HepG2 (cell line): Measurements from ENCODE around the gene TRRAP. TPM values are rescaled to one million over a fixed set of nuclear protein-coding genes. Genes with fewer than 3 reads are reported as not detected.
A peak's percentile ranks its signal among the peaks of the same experiment; 100 is the strongest.

Experiments used
- AGO1 ChIP-seq: fragments of 200-400 bp; formaldehyde crosslinking; IDR thresholded peaks from 2 replicates; pipeline ENCODE4 v1.6.1; 2017; ENCODE audit warnings: mild to moderate bottlenecking, low read depth, low read length, moderate library complexity; ENCODE audit not compliant: poor library complexity, severe bottlenecking
- CEBPB ChIP-seq: IDR thresholded peaks from 2 replicates; pipeline ENCODE4 v1.6.1; 2011; ENCODE audit warnings: low read depth, low read length, improper control_type of control experiment, borderline replicate concordance
- FOXO1 ChIP-seq: sonication (generic); formaldehyde crosslinking; IDR thresholded peaks from 2 replicates; pipeline ENCODE4 v1.4.0; 2020; ENCODE audit warnings: missing genetic modification reagents
- HMGA1 ChIP-seq: sonication (generic); formaldehyde crosslinking; conservative IDR thresholded peaks from 2 replicates; pipeline ENCODE4 v1.4.0; 2020; ENCODE audit warnings: missing genetic modification reagents
- JUNB ChIP-seq: sonication (generic); formaldehyde crosslinking; IDR thresholded peaks from 2 replicates; pipeline ENCODE4 v1.8.0; 2022; ENCODE audit warnings: missing genetic modification reagents, mild to moderate bottlenecking, borderline replicate concordance
- NFATC3 ChIP-seq: sonication (generic); formaldehyde crosslinking; IDR thresholded peaks from 2 replicates; pipeline ENCODE4 v1.5.1; 2020; ENCODE audit warnings: mild to moderate bottlenecking, missing genetic modification reagents
- SAP130 ChIP-seq: IDR thresholded peaks from 2 replicates; pipeline ENCODE4 v1.6.1; 2016; ENCODE audit warnings: low read depth
- SIN3B ChIP-seq: fragments of 150-350 bp; IDR thresholded peaks from 2 replicates; pipeline ENCODE4 v1.6.1; 2014; ENCODE audit warnings: low read length
- SPEN ChIP-seq: sonication (generic); formaldehyde crosslinking; IDR thresholded peaks from 2 replicates; pipeline ENCODE4 v1.5.1; 2020; ENCODE audit warnings: low read depth, mild to moderate bottlenecking, missing genetic modification reagents
- TMF1 ChIP-seq: sonication (generic); formaldehyde crosslinking; IDR thresholded peaks from 2 replicates; pipeline ENCODE4 v1.8.1; 2022; ENCODE audit warnings: low read depth, missing genetic modification reagents
- ZNF432 ChIP-seq: sonication (generic); formaldehyde crosslinking; IDR thresholded peaks from 2 replicates; pipeline ENCODE4 v1.5.0; 2020; ENCODE audit warnings: missing genetic modification reagents, mild to moderate bottlenecking, borderline replicate concordance
- ZNF557 ChIP-seq: sonication (generic); formaldehyde crosslinking; IDR thresholded peaks from 2 replicates; pipeline ENCODE4 v1.4.0; 2020; ENCODE audit warnings: missing genetic modification reagents
- ZNF629 ChIP-seq: sonication (generic); formaldehyde crosslinking; conservative IDR thresholded peaks from 2 replicates; pipeline ENCODE4 v1.5.0; 2020; ENCODE audit warnings: missing genetic modification reagents
- ZNF703 ChIP-seq: sonication (generic); formaldehyde crosslinking; IDR thresholded peaks from 2 replicates; pipeline ENCODE4 v1.5.1; 2020; ENCODE audit warnings: missing genetic modification reagents, mild to moderate bottlenecking, moderate library complexity, borderline replicate concordance
- ZNF773 ChIP-seq: sonication (generic); formaldehyde crosslinking; IDR thresholded peaks from 2 replicates; pipeline ENCODE4 v1.4.0; 2020; ENCODE audit warnings: missing genetic modification reagents, borderline replicate concordance
- polyA plus RNA-seq, 8 experiments: library from polyadenylated mRNA; depleted of rRNA in 3 of 8; stranded (reverse) in 7 of 8; unstranded in 1 of 8; fragments of >200 nt; fragmentation: Illumina TruSeq in 4 of 8; extraction: Trizol in 4 of 8; gene quantifications; 2 replicates each; pipeline versions ENCODE4 v1.2.1 to v1.2.3, GENCODE V29; 2011 to 2016; ENCODE audit warnings: low read depth in 4 of 8, missing spikeins in 1 of 8, mixed read lengths in 1 of 8; ENCODE audit not compliant: insufficient read depth in 1 of 8
- total RNA-seq, 5 experiments: library from RNA; depleted of rRNA; stranded (reverse); fragments of >200 nt; fragmentation: Illumina TruSeq; extraction: Trizol; gene quantifications; 2 replicates each; pipeline ENCODE4 v1.2.3, GENCODE V29; 2016; ENCODE audit warnings: low read depth in 1 of 5
- TF ChIP-seq, protein P1 (sequence below): sonication (generic); formaldehyde crosslinking; IDR thresholded peaks from 2 replicates; pipeline ENCODE4 v1.5.0; 2020; ENCODE audit warnings: mild to moderate bottlenecking, missing genetic modification reagents
- TF ChIP-seq, protein P2 (sequence below): sonication (generic); formaldehyde crosslinking; IDR thresholded peaks from 2 replicates; pipeline ENCODE4 v1.5.0; 2020; ENCODE audit warnings: missing genetic modification reagents, mild to moderate bottlenecking, borderline replicate concordance
- TF ChIP-seq, protein P3 (sequence below): sonication (generic); IDR thresholded peaks from 2 replicates; pipeline ENCODE4 v1.6.1; 2016; ENCODE audit warnings: low read depth, borderline replicate concordance
- TF ChIP-seq, protein P4 (sequence below), 2 experiments: sonication (generic) in 1 of 2; formaldehyde crosslinking in 1 of 2; IDR thresholded peaks; 2 replicates each; pipeline versions ENCODE4 v1.4.0 to v1.6.1; 2018 to 2020; ENCODE audit warnings: missing genetic modification reagents in 2 of 2, borderline replicate concordance in 1 of 2, low read depth in 1 of 2, mild to moderate bottlenecking in 1 of 2, missing biosample characterization in 1 of 2
- TF ChIP-seq, protein P5 (sequence below): sonication (generic); formaldehyde crosslinking; IDR thresholded peaks from 2 replicates; pipeline ENCODE4 v1.9.0; 2021; ENCODE audit warnings: missing genetic modification reagents, borderline replicate concordance

Gene TRRAP
- total and polyA plus RNA-seq, 2 of the 13 experiments (the other 11 are each of a cell fraction or from before 2014, with no cell fraction given), result 8.6 to 10.5 TPM

DNA sequence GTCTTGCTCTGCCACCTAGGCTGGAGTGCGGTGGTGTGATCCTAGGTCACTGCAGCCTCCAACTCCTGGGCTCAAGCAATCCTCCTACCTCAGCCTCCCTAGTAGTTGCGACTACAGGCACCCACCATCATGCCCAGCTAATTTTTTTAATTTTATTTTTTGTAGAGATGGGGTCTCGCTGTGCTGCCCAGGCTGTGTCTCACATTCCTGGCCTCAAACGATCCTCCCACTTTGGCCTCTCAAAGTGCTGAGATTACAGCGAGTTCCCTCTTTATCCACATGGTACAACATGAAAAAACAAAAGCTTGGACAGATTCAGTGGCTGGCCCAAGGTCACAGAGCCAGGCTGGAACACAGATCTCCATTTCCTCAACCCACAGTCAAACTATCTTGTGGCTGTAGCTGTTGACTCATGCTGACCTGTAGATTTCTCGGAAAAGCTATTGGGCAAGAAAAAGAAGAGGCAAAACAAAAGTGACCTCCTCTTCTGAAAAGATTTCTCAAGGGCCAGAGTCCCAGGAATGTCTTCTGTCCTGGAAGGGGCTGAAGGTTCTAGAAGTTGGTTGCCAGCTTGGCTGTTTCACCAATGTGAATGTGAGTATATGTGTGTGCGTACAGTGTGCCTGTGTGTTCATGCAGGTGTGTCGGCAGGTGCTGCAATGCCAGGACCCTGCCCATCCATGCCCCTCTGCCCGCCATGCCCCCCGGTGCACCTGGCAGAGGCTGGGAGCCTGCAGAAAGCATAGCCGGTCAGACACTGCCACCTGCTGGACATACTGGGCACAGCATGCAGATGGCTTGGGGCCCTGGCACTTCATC lies 36.9 kb upstream of the TRRAP start (continued):
- TF ChIP-seq SAP130 (no peak), ZNF629 (CRISPR knock-in tag) (no peak), ZNF557 (CRISPR knock-in tag) (no peak), JUNB (CRISPR knock-in tag) (no peak), NFATC3 (no peak), CEBPB (no peak), SIN3B (no peak), AGO1 (peak; percentile 42), ZNF703 (CRISPR knock-in tag) (no peak), ZNF432 (no peak), SPEN (CRISPR knock-in tag) (no peak), FOXO1 (CRISPR knock-in tag) (0 out of 2 replicates have a peak, but pooled peaks have one; percentile 33), HMGA1 (CRISPR knock-in tag) (no peak), TMF1 (no peak), ZNF773 (CRISPR knock-in tag) (no peak)
- TF ChIP-seq, protein P1, sequence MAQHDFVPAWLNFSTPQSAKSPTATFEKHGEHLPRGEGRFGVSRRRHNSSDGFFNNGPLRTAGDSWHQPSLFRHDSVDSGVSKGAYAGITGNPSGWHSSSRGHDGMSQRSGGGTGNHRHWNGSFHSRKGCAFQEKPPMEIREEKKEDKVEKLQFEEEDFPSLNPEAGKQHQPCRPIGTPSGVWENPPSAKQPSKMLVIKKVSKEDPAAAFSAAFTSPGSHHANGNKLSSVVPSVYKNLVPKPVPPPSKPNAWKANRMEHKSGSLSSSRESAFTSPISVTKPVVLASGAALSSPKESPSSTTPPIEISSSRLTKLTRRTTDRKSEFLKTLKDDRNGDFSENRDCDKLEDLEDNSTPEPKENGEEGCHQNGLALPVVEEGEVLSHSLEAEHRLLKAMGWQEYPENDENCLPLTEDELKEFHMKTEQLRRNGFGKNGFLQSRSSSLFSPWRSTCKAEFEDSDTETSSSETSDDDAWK, result no peak
- TF ChIP-seq, protein P2, sequence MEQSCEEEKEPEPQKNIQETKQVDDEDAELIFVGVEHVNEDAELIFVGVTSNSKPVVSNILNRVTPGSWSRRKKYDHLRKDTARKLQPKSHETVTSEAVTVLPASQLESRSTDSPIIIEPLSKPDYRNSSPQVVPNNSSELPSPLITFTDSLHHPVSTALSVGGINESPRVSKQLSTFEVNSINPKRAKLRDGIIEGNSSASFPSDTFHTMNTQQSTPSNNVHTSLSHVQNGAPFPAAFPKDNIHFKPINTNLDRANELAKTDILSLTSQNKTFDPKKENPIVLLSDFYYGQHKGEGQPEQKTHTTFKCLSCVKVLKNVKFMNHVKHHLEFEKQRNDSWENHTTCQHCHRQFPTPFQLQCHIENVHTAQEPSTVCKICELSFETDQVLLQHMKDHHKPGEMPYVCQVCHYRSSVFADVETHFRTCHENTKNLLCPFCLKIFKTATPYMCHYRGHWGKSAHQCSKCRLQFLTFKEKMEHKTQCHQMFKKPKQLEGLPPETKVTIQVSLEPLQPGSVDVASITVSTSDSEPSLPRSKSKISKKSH, result 0 out of 2 replicates have a peak, but pooled peaks have one; percentile 21
- TF ChIP-seq, protein P3, sequence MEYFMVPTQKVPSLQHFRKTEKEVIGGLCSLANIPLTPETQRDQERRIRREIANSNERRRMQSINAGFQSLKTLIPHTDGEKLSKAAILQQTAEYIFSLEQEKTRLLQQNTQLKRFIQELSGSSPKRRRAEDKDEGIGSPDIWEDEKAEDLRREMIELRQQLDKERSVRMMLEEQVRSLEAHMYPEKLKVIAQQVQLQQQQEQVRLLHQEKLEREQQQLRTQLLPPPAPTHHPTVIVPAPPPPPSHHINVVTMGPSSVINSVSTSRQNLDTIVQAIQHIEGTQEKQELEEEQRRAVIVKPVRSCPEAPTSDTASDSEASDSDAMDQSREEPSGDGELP, result no peak
- TF ChIP-seq, protein P4, sequence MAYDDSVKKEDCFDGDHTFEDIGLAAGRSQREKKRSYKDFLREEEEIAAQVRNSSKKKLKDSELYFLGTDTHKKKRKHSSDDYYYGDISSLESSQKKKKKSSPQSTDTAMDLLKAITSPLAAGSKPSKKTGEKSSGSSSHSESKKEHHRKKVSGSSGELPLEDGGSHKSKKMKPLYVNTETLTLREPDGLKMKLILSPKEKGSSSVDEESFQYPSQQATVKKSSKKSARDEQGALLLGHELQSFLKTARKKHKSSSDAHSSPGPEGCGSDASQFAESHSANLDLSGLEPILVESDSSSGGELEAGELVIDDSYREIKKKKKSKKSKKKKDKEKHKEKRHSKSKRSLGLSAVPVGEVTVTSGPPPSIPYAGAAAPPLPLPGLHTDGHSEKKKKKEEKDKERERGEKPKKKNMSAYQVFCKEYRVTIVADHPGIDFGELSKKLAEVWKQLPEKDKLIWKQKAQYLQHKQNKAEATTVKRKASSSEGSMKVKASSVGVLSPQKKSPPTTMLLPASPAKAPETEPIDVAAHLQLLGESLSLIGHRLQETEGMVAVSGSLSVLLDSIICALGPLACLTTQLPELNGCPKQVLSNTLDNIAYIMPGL (CRISPR knock-in tag; IDR thresholded peaks at IDR 0.05; ENCODE audit: borderline replicate concordance in 1 of 2, low read depth in 1 of 2), result peak in 1 of 2 experiments; percentile 32; a peak in 1 of 4 replicates
- TF ChIP-seq, protein P5, sequence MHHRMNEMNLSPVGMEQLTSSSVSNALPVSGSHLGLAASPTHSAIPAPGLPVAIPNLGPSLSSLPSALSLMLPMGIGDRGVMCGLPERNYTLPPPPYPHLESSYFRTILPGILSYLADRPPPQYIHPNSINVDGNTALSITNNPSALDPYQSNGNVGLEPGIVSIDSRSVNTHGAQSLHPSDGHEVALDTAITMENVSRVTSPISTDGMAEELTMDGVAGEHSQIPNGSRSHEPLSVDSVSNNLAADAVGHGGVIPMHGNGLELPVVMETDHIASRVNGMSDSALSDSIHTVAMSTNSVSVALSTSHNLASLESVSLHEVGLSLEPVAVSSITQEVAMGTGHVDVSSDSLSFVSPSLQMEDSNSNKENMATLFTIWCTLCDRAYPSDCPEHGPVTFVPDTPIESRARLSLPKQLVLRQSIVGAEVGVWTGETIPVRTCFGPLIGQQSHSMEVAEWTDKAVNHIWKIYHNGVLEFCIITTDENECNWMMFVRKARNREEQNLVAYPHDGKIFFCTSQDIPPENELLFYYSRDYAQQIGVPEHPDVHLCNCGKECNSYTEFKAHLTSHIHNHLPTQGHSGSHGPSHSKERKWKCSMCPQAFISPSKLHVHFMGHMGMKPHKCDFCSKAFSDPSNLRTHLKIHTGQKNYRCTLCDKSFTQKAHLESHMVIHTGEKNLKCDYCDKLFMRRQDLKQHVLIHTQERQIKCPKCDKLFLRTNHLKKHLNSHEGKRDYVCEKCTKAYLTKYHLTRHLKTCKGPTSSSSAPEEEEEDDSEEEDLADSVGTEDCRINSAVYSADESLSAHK (CRISPR knock-in tag), result 0 out of 2 replicates have a peak, but pooled peaks have one; percentile 71
- TF ChIP-seq, all 625 proteins: peak for 34
